ENCODE results near the gene B3GALT6. TPM values are rescaled to one million over a fixed set of nuclear protein-coding genes. Genes with fewer than 3 reads are reported as not detected.

B3GALT6 gene
- total RNA-seq, 4 donors from 2014 or later, result 8.5 to 24.9 (median 12.2) TPM

DNA sequence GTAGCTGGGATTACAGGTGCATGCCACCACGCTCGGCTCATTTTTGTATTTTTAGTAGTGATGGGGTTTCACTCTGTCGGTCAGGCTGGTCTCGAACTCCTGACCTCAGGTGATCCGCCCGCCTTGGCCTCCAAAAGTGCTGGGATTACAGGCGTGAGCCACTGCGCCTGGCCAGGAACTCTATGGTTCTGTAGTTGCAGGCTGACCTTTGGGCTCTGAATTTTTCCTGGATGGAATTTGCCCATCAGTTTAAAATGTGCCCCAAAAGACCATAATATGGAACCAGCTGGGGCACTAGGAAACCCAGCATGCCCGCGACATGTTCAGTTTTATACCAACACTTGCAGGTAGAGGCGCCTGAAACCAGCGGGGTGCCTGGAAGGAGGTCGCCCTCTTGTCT lies 46.6 kb downstream of the B3GALT6 start:
- 82 to 100% methylated on average over 1 to 13 of the region's 13 CpGs for WGBS, 2 donors (ENCODE audit: low coverage in 1 of 2)
- no peak overlapping the region for H3K4me3 ChIP-seq
- H3K9me3 ChIP-seq, result no peaks in the 10 kb centered on the region
- no peaks in the 10 kb centered on the region for H3K27me3 ChIP-seq
- in situ Hi-C loops (cut with MboI; ENCODE audit: low pct_ligation_motif_present in 1 of 4, low pct_unique_long_range_greater_than_20kb in 1 of 4, low sequenced_read_pairs in 3 of 4), result loop anchor here in 1 of 4 donors (10.0 kb wide), 1 partner anchor 164 kb away; the partner anchor contains the start of gene C1orf159
- intact Hi-C loops (cut with DNase I; ENCODE audit: low total_unique reads), result no loop called here
- H3K36me3 ChIP-seq, result no peaks in the 10 kb centered on the region
- TF ChIP-seq EP300 (IDR thresholded peaks at IDR 0.05; ENCODE audit: low read depth) (no peak), POLR2AphosphoS5 (IDR thresholded peaks at IDR 0.05) (no peak), POLR2A (IDR thresholded peaks at IDR 0.05) (no peak)
- TF ChIP-seq, protein P1, sequence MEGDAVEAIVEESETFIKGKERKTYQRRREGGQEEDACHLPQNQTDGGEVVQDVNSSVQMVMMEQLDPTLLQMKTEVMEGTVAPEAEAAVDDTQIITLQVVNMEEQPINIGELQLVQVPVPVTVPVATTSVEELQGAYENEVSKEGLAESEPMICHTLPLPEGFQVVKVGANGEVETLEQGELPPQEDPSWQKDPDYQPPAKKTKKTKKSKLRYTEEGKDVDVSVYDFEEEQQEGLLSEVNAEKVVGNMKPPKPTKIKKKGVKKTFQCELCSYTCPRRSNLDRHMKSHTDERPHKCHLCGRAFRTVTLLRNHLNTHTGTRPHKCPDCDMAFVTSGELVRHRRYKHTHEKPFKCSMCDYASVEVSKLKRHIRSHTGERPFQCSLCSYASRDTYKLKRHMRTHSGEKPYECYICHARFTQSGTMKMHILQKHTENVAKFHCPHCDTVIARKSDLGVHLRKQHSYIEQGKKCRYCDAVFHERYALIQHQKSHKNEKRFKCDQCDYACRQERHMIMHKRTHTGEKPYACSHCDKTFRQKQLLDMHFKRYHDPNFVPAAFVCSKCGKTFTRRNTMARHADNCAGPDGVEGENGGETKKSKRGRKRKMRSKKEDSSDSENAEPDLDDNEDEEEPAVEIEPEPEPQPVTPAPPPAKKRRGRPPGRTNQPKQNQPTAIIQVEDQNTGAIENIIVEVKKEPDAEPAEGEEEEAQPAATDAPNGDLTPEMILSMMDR (IDR thresholded peaks at IDR 0.05), result no peak
- DNase-seq, result no peak
- H3K27ac ChIP-seq, result no peak overlapping the region
- H3K4me1 ChIP-seq, result peaks cover 8 to 20% (median 15%) of the 10 kb centered on the region in 4 donors

DNA sequence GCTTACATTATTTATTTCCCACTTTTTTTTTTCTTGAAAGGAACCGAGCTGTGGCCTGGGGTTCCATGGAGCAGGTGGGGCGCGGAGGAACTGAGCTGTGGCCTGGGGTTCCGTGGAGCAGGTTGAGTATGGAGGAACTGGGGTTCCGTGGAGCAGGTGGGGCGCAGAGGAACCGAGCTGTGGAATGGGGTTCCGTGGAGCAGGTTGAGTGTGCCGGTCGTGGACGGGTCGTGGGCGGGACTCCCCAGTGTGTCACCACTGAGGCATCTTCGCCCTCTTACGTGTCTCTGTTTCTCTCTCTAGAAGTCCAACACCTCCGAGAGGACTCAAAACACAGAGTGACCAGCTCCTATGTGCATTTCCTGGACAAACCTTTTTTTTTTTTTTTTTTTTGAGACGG lies 47.0 kb downstream of the B3GALT6 start:
- in situ Hi-C loops (cut with MboI; ENCODE audit: low pct_ligation_motif_present in 1 of 4, low pct_unique_long_range_greater_than_20kb in 1 of 4, low sequenced_read_pairs in 3 of 4), result loop anchor here in 1 of 4 donors (10.0 kb wide), 1 partner anchor 164 kb away; the partner anchor contains the start of gene C1orf159
- no peaks in the 10 kb centered on the region for H3K36me3 ChIP-seq

DNA sequence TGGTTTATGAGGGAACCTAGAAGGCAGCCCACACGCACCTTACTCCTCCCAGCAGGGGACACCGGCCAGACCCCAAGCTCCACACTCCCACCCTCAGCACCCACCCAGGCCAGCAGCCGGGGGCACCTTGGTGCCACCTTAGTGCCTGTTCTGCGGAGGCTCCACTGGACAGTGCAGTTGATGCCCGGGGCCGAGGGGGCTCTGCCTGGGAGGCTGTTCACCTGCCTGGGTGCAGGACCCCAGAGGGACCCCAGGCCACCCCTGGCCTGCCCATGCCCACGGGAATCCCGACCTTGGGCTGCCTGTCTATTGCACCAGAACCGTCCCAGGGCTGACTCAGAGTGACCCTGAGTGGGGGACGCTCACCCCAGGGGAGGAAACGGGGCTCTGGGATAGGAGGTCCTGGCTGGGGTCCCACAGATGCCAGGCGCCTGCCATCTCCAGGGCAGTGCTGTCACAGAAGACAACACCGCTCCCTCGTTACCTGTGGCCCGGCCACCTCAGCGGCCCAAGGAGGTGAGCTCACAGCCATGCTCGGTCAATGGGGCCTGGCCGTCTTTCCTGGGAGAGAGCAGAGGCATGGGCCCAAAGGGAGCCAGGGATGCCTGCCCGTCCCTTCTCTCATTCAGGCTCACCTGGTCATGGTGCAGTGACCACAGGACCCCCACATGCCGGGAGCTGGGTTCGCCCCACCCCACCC lies 48.9 kb downstream of the B3GALT6 start:
- no peak for DNase-seq

More for the DNA sequence above, 47.0 kb downstream of the B3GALT6 start:
- TF ChIP-seq EP300 (IDR thresholded peaks at IDR 0.05; ENCODE audit: low read depth) (no peak), POLR2A (IDR thresholded peaks at IDR 0.05) (no peak), POLR2AphosphoS5 (IDR thresholded peaks at IDR 0.05) (no peak)
- TF ChIP-seq, protein P1 (IDR thresholded peaks at IDR 0.05), result no peak
- H3K4me1 ChIP-seq, result peaks cover 8 to 20% (median 15%) of the 10 kb centered on the region in 4 donors
- intact Hi-C loops (cut with DNase I; ENCODE audit: low total_unique reads), result no loop called here
- no peak overlapping the region for H3K4me3 ChIP-seq
- H3K9me3 ChIP-seq, result no peaks in the 10 kb centered on the region
- whole genome bisulfite sequencing, 2 donors (ENCODE audit: low coverage in 1 of 2), result 89 to 90% methylated on average over 14 to 17 of the region's 17 CpGs
- no peak for DNase-seq
- no peak overlapping the region for H3K27ac ChIP-seq
- H3K27me3 ChIP-seq, result no peaks in the 10 kb centered on the region

More for the DNA sequence above, 48.9 kb downstream of the B3GALT6 start:
- no peaks in the 10 kb centered on the region for H3K9me3 ChIP-seq
- H3K4me1 ChIP-seq, result peaks cover 8 to 21% (median 11%) of the 10 kb centered on the region in 4 donors
- H3K4me3 ChIP-seq, result no peak overlapping the region
- peak overlapping the region in 3 of 4 donors; percentile 61 to 73 (median 68) for H3K27ac ChIP-seq
- no peaks in the 10 kb centered on the region for H3K36me3 ChIP-seq
- 95% methylated on average over 21 of the region's 21 CpGs; no CpG with 5 or more reads in 1 of the 2 donors for WGBS, 2 donors (ENCODE audit: low coverage in 1 of 2)
- peaks cover 12% of the 10 kb centered on the region for H3K27me3 ChIP-seq
- intact Hi-C loops (cut with DNase I; ENCODE audit: low total_unique reads), result no loop called here
- in situ Hi-C loops (cut with MboI; ENCODE audit: low pct_ligation_motif_present in 1 of 4, low pct_unique_long_range_greater_than_20kb in 1 of 4, low sequenced_read_pairs in 3 of 4), result no loop called here
- TF ChIP-seq POLR2AphosphoS5 (IDR thresholded peaks at IDR 0.05) (no peak), POLR2A (IDR thresholded peaks at IDR 0.05) (no peak)
- TF ChIP-seq, protein P1 (IDR thresholded peaks at IDR 0.05), result no peak

Measured in transverse colon (tissue), 4 donors.